ENCODE results near the gene PCYT2. TPM values are rescaled to one million over a fixed set of nuclear protein-coding genes. Genes with fewer than 3 reads are reported as not detected.

PCYT2 gene
- total RNA-seq, 1 donor from 2014 or later, result 33.9 TPM

GRCh38 chr17:81902023-81902652, 9.1 kb downstream of the PCYT2 start, which contains the start of gene NPB:
Gene NPB, plus strand, starts transcription at chr17:81902238. Its CDS starts 40 bp downstream, at chr17:81902278.
- DNase-seq (ENCODE audit: low spot score), result no peak

- DNase-seq (ENCODE audit: low spot score), result no peak
Observed at GRCh38 chr17:81901167-81902022, 9.8 kb downstream of the PCYT2 start.

GRCh38 chr17:81900181-81900820, 10.9 kb downstream of the PCYT2 start:
- no peak for DNase-seq (ENCODE audit: low spot score)

GRCh38 chr17:81899514-81900166, 11.6 kb downstream of the PCYT2 start:
- DNase-seq (ENCODE audit: low spot score), result no peak

- DNase-seq (ENCODE audit: low spot score), result no peak
Observed at GRCh38 chr17:81898885-81899284, 12.3 kb downstream of the PCYT2 start.

- DNase-seq (ENCODE audit: low spot score), result no peak
Observed at GRCh38 chr17:81898029-81898866, 13.0 kb downstream of the PCYT2 start.

GRCh38 chr17:81895400-81895799, 15.8 kb downstream of the PCYT2 start:
- no peak for DNase-seq (ENCODE audit: low spot score)

- DNase-seq (ENCODE audit: low spot score), result no peak
Observed at GRCh38 chr17:81891303-81891552, 20.0 kb downstream of the PCYT2 start.

GRCh38 chr17:81890447-81891302, 20.5 kb downstream of the PCYT2 start:
- no peak for DNase-seq (ENCODE audit: low spot score)

- DNase-seq (ENCODE audit: low spot score), result no peak
Observed at GRCh38 chr17:81889602-81890001, 21.6 kb downstream of the PCYT2 start.

GRCh38 chr17:81888988-81889595, 22.1 kb downstream of the PCYT2 start:
- no peak for DNase-seq (ENCODE audit: low spot score)

GRCh38 chr17:81888105-81888987, 22.9 kb downstream of the PCYT2 start:
- no peak for DNase-seq (ENCODE audit: low spot score)

GRCh38 chr17:81885869-81886548, 25.2 kb downstream of the PCYT2 start:
- DNase-seq (ENCODE audit: low spot score), result no peak

- no peak for DNase-seq (ENCODE audit: low spot score)
Observed at GRCh38 chr17:81885454-81885853, 25.7 kb downstream of the PCYT2 start.

GRCh38 chr17:81884968-81885367, 26.2 kb downstream of the PCYT2 start:
- no peak for DNase-seq (ENCODE audit: low spot score)

- no peak for DNase-seq (ENCODE audit: low spot score)
Observed at GRCh38 chr17:81884520-81884919, 26.7 kb downstream of the PCYT2 start.

GRCh38 chr17:81879121-81879520, 32.1 kb downstream of the PCYT2 start:
- DNase-seq (ENCODE audit: low spot score), result no peak

- DNase-seq (ENCODE audit: low spot score), result no peak
Observed at GRCh38 chr17:81878294-81878693, 32.9 kb downstream of the PCYT2 start.

All from mesenteric fat pad (tissue), 1 donor.